Activated effector memory CD4-positive, alpha-beta T cell treated with anti-CD3 and anti-CD28 coated beads, Interleukin-2, amount 50 U/mL, for 16 hours (primary cell): ENCODE results near the gene FAM227B.
"Not testable (repeated sequence)": the region's sequence is repeated elsewhere in the genome, so short reads cannot be mapped to it uniquely, and the experiment has no call there.

Source experiments
- DNase-seq: peaks from one replicate; pipeline ENCODE4 v3.0.0-alpha.2; 2020

The FAM227B gene

DNA sequence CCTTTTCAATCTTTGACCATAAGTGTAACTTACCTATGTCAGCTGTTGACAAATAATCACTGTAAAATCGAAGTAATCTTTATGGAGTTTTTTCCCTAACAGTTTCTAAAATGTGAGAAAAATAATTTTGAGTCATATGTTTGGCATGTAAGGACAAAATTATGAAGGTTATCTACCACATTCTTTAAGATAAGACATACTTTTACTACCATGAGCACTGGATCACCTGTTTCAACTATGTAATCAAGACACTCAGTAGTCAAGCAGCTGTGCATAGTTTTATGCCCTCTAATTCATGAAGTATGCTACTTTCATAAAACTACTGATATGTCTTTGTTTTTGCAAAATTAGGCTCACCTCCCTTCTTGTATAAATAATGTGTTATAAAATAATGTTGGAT, 185.4 kb downstream of the FAM227B start:
- no peak for DNase-seq

DNA sequence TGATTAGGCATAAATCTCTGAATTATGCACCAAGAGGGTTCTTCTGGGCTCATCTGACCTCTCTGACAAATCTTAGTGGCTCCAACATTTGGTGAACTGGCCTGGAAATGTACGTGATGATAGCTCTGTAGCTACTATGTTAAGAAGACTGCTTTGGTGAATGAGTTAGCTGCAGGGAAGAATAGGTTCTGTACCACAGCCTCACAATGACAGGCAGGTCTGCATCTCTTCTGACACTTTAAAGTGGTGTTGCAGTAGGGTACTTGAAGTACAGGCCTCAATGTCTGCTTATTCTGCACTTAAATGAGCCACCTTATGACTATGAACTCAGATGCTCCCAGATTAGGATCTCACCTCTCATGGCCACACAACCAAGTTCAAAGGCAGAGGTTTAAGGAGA, 190.6 kb downstream of the FAM227B start:
- no peak for DNase-seq

DNA sequence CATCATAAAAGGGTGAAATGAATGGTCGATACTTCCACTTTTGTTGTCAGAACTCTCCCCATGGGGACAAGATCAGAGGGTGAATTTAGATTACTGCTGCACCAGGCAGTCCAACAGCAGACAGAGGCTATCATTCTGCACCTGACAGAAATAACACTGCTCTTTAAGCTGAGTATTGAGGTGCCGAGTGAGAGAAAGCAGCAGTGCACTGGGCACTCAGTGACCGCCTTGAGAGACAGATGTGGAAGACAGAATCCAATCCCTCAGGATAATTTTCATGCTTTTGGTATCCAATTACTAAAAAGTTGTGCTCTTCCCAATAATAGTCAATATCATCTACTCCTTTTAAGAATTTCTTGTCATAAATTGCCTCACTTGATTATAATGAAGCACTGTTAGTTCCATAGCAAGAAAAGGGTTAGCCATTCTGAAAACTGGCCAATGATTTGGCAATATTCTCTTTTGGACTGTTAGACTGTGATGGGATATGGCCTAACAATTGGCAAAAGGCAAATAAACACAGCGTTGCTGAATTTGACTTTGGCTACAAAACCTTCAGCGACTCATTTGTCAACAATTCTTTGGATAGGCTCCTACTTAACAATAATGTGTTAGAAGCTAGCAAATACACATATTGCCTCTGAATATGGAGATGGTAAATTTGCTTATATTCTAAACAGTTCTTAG, 192.1 kb downstream of the FAM227B start:
- DNase-seq = no peak

DNA sequence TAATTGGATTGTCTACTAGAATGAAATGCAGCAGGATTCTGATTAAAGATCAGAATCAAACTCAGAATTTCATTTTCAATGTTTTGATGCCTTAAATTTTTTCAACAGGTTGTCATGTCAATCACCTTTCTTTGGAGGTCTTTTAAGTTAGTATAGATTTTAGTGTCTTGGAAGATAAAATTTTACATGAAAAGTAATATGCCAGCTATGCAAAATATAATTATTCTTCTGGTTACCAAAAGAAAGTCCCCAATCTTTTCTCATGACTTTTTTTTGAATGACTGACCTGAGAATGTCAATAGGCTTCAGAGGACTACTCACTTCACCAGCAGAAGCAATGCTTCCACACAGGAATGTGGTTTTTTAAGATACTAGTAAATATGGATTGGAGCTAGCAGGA, 193.2 kb downstream of the FAM227B start:
- no peak for DNase-seq

DNA sequence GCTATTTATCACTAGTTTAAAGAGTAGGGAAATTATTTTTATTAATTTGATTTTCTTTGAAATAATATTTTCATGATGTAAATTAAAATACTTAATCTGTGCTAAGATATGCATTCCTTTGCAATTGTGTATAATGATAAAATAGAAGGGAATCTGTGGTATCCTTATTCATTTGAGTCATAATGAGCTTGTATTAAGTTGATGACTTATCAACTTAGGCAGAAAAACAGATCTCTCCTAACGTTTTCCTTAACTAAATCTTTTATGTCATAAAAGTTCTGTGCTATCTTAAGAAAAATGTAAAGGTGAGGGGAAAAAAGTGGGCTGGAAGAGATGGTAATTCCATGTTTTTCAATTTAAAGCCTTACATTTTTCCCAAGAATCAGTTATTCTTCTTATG, 195.7 kb downstream of the FAM227B start:
- no peak for DNase-seq

DNA sequence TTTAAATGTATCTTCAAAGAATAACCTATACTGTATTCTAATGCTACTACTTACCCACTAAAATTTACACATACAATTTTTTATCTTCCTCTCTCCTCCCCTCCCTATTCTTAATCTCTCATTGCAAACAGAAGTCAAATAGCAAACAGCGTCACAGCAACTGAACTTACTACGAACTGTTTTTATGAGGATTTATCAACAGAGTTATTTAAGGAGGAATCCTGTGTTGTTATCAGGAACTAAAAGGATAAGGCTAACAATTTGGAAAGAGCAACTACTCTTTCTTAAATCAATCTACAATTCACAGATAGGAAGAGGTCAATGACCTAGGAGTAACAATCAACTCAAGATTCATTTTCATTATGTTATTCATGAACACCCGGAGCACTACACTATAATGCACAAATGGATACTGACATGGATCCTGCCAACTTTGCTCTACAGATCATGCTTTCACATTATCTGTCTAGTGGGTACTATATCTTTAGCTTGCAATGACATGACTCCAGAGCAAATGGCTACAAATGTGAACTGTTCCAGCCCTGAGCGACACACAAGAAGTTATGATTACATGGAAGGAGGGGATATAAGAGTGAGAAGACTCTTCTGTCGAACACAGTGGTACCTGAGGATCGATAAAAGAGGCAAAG, 196.6 kb downstream of the FAM227B start:
- DNase-seq = no peak

DNA sequence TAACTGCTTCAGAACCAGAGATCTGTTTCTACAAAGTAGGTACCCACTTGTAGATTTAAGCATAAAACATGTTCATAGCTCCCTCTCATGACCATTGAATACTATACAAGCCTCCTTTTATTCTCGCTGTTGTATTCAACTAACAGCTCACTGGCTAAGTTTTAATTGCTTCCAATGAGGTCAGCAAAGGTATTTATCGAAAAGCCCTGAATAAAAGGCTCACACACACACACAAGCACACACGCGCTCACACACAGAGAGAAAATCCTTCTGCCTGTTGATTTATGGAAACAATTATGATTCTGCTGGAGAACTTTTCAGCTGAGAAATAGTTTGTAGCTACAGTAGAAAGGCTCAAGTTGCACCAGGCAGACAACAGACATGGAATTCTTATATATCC, 197.6 kb downstream of the FAM227B start, which contains the start of gene FGF7:
FGF7 (plus strand) TSS at position 222 of the 400 bp plus-strand sequence. CDS start 1,056 bp downstream, outside the sequence.
- no peak for DNase-seq

DNA sequence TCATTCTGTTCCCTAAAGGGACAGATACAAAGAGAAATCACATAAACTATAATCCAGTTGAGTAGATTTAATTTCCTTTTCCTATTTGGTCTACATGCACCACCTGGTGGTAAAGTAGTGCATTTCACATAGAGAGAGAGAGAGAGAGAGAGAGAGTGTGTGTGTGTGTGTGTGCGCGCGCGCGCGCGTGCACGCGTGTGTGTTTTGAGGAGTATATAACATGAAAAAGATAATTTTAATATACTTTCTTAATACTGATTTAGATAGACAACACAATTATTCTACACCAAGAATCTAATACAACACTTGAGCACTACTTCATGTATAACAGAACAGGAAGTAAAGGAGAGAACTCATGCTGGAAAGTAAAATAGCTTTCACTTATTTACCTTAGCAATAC, 198.6 kb downstream of the FAM227B start:
- peak; percentile 69 for DNase-seq

DNA sequence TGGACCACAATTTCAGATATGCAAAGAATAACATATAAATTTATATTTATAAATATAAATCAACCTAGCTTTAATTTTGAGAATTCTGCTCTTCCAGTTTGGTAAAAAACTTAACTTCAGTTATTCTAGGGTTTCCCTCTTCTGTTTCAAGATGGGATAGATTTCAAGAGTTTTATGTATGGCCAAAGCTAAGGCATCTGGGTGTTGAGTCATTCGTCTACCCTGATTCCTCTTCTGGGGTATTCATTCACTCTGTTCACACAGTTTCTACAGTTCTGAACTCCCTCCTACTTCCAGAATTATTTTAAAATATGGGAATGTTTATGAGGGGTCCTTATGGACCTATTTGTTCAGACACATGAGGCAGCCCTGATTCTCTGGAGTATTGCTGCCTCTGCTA, 201.8 kb downstream of the FAM227B start:
- DNase-seq = no peak

DNA sequence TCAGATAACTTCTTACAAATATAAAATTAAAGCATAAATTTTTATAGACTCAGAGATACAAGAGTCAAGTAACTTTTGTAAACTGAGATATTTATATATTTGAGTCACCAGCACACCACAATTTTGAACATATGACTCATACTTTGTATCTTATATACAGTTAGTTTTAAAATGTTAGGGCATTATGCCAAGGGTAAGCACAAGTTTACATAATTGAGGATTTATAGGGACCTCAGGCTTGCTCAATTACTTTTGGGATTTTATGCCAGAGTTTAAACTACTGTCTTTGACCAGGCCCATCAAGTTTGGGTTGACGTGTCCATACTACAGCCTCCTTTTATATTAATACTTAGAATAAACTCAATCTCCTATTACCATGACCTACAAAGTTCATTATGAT, 205.0 kb downstream of the FAM227B start:
- DNase-seq = no peak

DNA sequence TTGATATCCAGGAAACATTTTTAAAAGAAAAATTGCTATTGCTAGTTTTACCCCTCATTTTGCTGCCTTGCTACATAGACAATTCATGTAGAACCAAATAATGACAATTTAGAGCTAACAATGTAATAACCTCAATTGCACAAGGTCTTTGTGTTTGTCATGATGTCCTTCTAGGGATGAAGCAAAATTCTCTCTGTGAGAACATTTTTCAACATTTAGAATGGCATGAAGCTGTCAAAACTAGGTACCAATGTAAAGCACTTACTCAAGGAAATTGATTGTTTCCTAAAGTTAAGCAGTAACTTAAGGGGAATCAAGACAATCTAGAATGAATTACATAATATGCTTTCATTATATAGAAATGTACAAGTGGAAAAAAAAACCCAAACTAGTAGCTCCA, 205.5 kb downstream of the FAM227B start:
- DNase-seq = no peak

DNA sequence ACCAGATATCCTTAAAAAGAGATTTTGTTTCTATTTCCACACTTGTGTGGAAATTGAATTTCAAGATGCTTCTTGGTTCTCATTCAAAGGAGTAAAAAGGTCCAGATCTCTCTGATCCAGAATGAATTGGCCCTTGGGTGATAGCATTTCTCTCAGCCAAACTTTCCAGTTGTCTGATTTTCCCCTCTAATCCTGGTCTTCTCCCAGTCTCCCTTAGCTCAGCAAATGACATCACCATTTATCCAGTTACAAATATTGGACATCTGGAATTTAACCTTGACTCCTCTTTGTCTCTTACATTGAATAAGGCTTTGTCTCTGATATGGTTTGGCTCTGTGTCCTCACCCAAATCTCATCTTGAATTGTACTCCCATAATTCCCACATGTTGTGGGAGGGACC, 207.8 kb downstream of the FAM227B start:
- DNase-seq = no peak

DNA sequence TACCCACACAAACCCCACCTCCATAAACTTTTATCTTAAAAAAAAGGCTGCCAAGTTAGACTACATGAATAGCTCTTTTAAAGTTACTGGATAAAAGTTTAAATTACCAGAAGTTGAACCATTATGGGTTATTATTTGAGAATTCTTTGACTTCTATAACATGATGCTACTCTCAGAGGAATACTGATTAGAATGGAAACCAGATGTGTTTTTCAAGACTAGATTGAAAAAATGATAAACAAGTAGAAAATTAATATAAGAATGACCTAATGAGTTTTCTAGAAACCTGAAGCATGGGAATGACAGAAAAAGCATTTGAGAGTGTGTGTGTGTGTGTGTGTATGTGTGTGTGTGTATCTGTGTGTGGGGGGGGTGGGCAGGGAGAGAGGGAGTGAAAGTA, 210.0 kb downstream of the FAM227B start:
- DNase-seq = no peak

DNA sequence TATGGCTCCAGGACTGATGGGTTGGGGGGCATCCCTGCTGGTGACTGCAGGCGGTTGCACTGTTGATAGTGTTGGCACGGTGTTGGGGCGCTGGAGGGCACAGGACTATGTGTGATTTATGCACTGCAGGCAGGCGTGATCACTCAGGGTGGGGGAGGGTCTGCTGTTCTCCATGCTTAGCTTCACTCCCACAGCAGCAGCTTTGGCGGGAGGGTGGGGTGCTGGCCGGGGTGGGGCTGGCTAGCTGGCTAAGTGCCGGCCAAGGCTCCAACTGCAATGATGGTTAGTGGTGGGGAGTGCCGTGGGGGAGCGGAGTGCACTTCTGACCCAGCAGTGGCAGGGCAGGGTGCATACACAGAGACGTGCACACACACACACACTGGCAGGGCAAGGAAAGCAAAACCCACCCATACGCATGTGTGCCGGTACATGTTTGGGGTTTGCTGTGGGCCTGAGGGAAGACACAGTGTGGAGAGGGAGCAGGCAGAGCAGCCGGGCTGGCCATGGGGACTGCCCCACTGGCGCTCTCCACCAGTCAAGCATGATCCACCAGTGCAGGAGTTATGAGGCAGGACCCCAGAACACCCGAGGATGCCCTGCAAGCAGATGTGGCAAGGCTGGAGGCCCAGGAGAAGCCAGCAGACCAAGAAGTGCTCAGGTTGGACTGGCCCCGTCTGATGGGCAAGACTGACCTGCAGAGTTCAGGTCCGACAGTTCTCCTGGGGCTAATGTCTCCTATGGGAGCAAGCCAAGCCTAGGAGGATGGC, 214.1 kb downstream of the FAM227B start:
- no peak for DNase-seq

DNA sequence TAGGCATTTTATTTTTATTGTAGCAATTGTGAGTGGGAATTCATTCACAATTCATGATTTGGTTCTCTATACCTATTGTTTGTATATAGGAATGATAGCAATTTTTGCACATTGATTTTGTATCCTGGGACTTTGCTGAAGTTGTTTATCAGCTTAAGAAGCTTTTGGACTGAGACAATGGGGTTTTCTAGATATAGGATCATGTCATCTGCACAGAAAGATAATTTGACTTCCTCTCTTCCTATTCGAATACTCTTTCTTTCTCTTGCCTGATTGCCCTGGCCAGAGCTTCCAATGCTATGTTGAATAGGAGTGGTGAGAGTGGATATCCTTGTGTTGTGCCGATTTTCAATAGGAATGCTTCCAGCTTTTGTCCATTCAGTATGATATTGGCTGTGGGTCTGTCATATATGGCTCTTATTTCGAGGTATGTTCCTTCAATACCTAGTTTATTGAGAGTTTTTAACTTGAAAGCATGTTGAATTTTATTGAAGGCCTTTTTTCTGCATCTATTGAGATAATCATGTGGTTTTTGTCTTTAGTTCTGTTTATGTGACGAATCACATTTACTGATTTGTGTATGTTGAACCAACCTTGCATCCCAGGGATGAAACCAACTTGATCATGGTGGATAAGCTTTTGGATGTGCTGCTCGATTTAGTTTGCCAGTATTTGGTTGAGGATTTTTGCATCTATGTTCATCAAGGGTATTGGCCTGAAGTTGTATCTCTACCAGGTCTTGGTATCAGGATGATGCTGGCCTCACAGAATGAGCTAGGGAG, 217.9 kb downstream of the FAM227B start:
- DNase-seq = not testable (repeated sequence)

DNA sequence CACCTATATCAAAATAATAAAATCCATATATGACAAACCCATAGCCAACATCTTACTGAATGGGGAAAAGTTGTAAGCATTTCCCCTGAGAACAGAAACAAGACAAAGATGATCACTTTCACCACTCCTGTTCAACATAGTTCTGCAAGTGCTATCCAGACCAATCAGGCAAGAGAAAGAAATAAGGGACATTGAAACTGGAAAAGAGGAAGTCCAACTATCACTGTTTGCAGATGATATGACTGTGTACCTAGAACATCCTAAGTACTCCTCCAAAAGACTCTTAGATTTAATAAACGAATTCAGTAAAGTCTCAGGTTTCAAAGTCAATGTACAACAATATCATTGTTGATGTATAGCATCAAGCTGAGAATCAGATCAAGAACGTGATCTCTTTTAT, 233.1 kb downstream of the FAM227B start:
- no peak for DNase-seq

DNA sequence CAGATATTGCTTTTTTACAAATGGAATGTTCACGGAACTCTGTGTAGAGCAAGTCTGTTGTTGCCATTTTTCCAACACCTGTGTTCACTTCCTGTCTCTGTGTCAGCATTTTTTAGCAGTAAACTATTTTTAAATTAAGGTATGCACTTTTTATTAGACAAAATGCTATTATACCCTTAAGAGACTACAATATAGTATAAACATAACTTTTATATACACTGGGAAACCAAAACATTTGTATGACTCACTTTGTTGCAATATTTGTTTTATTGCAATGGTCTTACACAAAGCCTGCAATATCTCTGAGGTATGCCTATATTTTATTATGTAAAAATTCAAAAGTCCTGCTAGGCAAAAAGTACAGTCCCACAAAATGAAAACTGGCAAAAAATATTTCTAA, 237.4 kb downstream of the FAM227B start:
- no peak for DNase-seq

DNA sequence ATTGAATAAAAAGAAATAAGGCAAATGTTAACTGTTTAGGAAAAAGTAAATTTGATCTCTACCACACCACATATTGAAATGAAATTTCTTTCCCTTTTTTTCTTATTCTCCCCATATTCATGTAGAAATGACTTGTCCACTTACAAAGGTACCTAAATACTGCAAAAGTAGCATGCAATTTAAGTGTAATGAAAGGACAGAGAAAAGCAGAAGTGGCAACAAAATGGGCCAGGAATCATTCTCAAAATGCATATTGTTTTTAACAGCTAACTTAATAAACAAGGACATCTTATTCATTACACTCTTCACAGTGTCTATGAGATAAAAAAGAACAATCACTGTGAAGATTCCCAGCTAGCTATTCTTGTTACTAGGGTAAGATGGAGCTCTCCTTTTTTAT, 238.2 kb downstream of the FAM227B start:
- DNase-seq = no peak

DNA sequence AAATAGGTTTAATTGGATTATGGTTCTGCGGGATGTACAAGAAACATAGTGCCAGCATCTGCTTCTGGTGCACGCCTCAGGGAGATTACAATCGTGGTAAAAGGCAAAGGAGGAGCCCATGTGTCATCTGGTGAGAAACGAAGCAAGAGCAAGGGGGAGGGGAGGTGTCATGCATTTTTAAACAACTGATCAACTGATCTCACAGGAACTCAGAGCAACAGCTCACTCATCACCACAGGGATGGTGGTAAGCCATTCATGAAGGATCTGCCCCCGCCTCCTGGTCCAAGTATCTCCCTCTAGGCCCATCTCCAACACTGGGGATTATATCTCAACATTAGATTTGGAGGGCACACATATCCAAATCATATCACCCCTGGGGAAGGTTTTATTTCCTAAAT, 239.7 kb downstream of the FAM227B start:
- DNase-seq = no peak

DNA sequence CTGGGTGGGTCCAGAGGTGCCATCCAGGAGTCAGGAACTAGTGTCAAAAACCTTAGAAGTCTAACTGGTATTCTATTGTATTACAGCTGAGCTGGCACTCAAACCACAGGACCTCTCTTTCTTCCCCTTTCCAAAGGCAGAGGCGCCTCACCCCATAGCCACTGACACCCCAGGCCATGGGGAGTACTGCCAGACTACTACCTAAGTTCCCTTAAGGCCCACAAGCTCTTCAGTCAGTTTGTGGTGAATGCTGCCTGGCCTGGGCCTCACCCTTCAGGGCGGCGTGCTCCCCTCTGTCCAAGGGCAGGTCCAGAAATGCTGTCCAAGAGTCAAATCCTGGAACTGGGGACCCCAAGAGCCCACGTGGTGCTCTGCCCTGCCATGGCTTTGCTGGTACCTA, 240.6 kb downstream of the FAM227B start:
- DNase-seq = no peak

DNA sequence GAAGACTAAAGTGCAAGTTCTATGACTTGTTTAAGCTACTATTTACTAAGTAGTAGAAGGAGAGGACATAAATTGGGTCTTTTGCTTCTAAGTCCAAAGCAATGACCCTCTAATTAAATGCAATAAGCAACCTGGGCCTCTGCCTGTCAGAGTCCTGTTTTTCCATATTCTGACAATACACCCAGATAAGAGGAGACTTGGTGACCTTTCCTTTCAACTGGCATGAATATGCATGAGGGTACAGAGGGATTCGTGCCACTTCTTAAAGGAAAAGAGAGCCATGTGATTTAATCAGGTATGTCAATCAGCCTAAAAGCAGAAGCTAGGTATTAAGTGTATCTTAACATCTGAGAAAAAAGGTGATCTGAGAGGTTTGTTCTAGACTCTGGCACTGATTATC, 248.3 kb downstream of the FAM227B start:
- DNase-seq = no peak

DNA sequence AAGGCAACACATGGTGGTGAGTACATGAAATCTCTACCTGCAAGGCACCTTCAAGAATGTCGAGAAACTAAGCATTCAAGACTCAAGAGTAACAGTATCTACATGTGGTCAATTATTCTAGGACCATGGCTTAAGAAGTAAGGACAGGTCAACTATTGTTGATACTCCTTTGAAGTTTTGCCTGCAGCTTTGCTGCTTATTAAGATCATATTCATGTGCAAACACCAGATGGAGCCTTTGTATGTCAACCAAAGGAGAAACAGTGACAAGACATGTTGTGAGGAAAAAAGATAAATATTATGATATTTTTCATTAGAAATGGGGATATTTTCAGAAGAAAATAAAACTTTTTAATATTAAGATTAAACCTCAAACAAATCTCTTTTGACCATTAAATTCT, 249.8 kb downstream of the FAM227B start:
- DNase-seq = no peak

DNA sequence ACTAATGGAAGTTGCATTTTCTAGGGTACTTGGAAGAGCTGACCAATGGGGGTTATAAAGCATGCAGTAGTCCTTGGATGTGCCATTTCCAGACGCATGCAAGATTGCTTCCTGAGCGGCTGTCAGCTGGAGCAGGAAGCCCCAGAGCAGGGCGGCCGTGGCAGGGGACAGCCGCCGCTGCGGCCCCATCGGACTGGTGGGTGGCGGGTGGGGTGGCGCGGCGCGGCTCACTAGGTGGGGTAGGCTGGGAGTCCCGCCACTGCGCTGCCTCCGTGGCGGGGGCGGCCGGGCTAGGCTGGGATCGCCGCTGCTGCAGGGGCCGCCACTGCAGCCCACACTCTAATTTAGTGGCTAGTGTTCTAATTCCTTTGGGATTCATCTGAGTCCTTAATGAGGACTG, 254.1 kb downstream of the FAM227B start:
- DNase-seq = no peak
